Heart left ventricle (tissue), 16 donors: ENCODE results near the gene LAGE3. TPM values are rescaled to one million over a fixed set of nuclear protein-coding genes. Genes with fewer than 3 reads are reported as not detected.

Experiments used
- ATAC-seq, 4 donors: fragments of 200-7000 bp; cut with Tn5 transposase; one replicate each; pipeline ENCODE4 v1.9.1; 2020 to 2022; ENCODE audit warnings: moderate library complexity in 4 of 4, mild to moderate bottlenecking in 3 of 4, moderate number of reproducible peaks in 1 of 4
- DNase-seq, 5 donors: peaks; one replicate each; pipeline ENCODE4 v3.0.0-alpha.2; 2020
- H3K27ac ChIP-seq, 12 donors: fragments of 200-600 bp; sonication (generic) in 4 of 12; one replicate each; pipeline versions ENCODE4 v1.5.0 to v1.8.0; 2016 to 2022; ENCODE audit warnings: mild to moderate bottlenecking in 2 of 12
- H3K27me3 ChIP-seq, 9 donors: fragments of 200-600 bp; sonication (generic) in 2 of 9; one replicate each; pipeline versions ENCODE4 v1.5.1 to v1.8.0; 2016 to 2022; ENCODE audit warnings: mild to moderate bottlenecking in 3 of 9
- H3K36me3 ChIP-seq, 9 donors: fragments of 200-600 bp; sonication (generic) in 2 of 9; one replicate each; pipeline versions ENCODE4 v1.5.0 to v1.8.0; 2018 to 2022; ENCODE audit warnings: mild to moderate bottlenecking in 2 of 9
- H3K4me1 ChIP-seq, 12 donors: fragments of 200-600 bp; sonication (generic) in 4 of 12; one replicate each; pipeline versions ENCODE4 v1.5.0 to v1.8.0; 2016 to 2022; ENCODE audit warnings: mild to moderate bottlenecking in 3 of 12
- H3K4me3 ChIP-seq, 12 donors: fragments of 200-600 bp; sonication (generic) in 4 of 12; one replicate each; pipeline versions ENCODE4 v1.5.0 to v1.8.0; 2017 to 2022; ENCODE audit warnings: mild to moderate bottlenecking in 9 of 12, moderate library complexity in 4 of 12
- H3K9me3 ChIP-seq, 12 donors: fragments of 200-600 bp; sonication (generic) in 4 of 12; one replicate each; pipeline versions ENCODE4 v1.5.0 to v1.8.0; 2016 to 2022; ENCODE audit warnings: mild to moderate bottlenecking in 1 of 12
- POLR2A ChIP-seq, 2 donors: fragments of 450-650 bp; IDR thresholded peaks; one replicate each; pipeline ENCODE4 v1.6.1; 2017; ENCODE audit warnings: antibody characterized with exemption in 2 of 2, mild to moderate bottlenecking in 2 of 2, moderate library complexity in 2 of 2
- whole genome bisulfite sequencing, 4 donors: extraction: QIAGEN DNeasy Blood & Tissue Kit in 2 of 4; methylation state at CpG; one replicate each; pipeline versions ENCODE4 v1.1.5 to v1.1.7; 2013 to 2018; 5-methylcytosine and 5-hydroxymethylcytosine counted together
- intact Hi-C, 10 donors: fragments of 100-400 bp; cut with DNase I; formaldehyde crosslinking; loops; one replicate each; pipeline versions ENCODE4 v1.11.1 to v1.14.2; 2022
- polyA plus RNA-seq, 2 donors: library from polyadenylated mRNA; stranded (reverse); fragments of 200-250 nt; gene quantifications; one replicate each; pipeline ENCODE4 v1.2.3, GENCODE V29; 2013
- total RNA-seq, 9 donors: library from RNA; depleted of rRNA in 2 of 9; stranded (reverse); fragments of >200 nt in 2 of 9; fragmentation: NEBNext Ultra II Directional in 3 of 9; extraction: Animal tissue kit (Norgen Biotek cat#: 25700) in 3 of 9; gene quantifications; one replicate each; pipeline versions ENCODE4 v1.1.0 to v1.2.4, GENCODE V29; 2016 to 2023
- TF ChIP-seq, protein P1 (sequence below), 12 donors: fragments of 200-600 bp; sonication (generic) in 4 of 12; IDR thresholded peaks; one replicate each; pipeline versions ENCODE4 v1.5.0 to v1.8.0; 2018 to 2022; ENCODE audit warnings: antibody characterized with exemption in 12 of 12, mild to moderate bottlenecking in 5 of 12
- donor health status: ischemic (EF 13 %, LVEDD 7.1; RV severe dilation, severe dysfunction).
- donor health status: healthy with polysubstance abuse.
- donor health status: DM: no; HTN: yes; CAD: no.
- donor health status: DM: no; HTN: no; CAD: no.
- donor health status: ischemic (EF 25% LVEDD 6.9; RV normal size, moderate dysfunction).
- donor health status: ischemic (EF 25% LVEDD 5.7; RV mildly dilated, moderate dysfunction).
- donor health status: healthy.
- donor health status: DM: yes; HTN: yes; CAD: no.
- donor health status: ischemic (EF 35%, LVEDD 5.7; RV mildly dilated, moderate dysfunction).
- donor health status: nonischemic (EF 11% LVEDD 7.7; RV severe dilation, severe dysfunction).
- donor health status: DM: yes; HTN: yes; CAD: no.
- donor health status: PGD.
- donor health status: ischemic (EF 29% LVEDD 5.4; RV normal size, mild dysfunction).
- donor health status: nonischemic (EF 23%, LVEDD 6.1; RV moderate dilation, normal function).

The LAGE3 gene
- total and polyA plus RNA-seq, 11 donors, result 15.1 to 26.8 (median 18.9) TPM

DNA sequence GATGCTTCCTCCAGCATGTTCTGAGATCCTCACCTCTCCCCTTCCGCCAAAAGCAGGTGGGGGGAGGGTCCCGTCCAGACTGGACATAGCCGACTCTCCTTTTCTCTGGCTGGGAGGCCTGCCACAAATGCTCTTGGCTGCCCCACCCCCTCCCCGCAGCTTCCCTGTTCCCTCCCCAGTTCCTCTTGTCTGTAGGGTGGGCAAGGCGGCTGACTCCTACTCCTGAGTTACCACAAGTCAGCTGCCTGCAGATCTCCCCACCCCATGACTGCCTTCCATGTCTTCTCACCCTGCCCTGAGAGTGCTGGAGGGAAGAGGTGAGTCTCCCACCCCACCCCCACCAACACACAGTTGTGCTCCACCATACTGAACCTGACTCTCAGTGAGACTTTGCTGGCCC is 47.7 kb downstream of the LAGE3 start:
- Histone ChIP-seq H3K27me3 (no peaks in the 10 kb centered on the region), H3K4me3 (peak overlapping the region in 1 of 12 donors; percentile 16), H3K27ac (peak overlapping the region in 2 of 12 donors; percentile 35 to 84), H3K4me1 (peaks cover 0 to 30% (median 8%) of the 10 kb centered on the region in 12 donors), H3K36me3 (peaks cover 0 to 24% (median 6%) of the 10 kb centered on the region in 9 donors), H3K9me3 (no peaks in the 10 kb centered on the region)
- WGBS, 4 donors, result 65 to 73% (median 67%) methylated on average over 5 of the region's 5 CpGs
- TF ChIP-seq, protein P1, sequence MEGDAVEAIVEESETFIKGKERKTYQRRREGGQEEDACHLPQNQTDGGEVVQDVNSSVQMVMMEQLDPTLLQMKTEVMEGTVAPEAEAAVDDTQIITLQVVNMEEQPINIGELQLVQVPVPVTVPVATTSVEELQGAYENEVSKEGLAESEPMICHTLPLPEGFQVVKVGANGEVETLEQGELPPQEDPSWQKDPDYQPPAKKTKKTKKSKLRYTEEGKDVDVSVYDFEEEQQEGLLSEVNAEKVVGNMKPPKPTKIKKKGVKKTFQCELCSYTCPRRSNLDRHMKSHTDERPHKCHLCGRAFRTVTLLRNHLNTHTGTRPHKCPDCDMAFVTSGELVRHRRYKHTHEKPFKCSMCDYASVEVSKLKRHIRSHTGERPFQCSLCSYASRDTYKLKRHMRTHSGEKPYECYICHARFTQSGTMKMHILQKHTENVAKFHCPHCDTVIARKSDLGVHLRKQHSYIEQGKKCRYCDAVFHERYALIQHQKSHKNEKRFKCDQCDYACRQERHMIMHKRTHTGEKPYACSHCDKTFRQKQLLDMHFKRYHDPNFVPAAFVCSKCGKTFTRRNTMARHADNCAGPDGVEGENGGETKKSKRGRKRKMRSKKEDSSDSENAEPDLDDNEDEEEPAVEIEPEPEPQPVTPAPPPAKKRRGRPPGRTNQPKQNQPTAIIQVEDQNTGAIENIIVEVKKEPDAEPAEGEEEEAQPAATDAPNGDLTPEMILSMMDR (IDR thresholded peaks at IDR 0.05), result no peak
- TF ChIP-seq POLR2A (IDR thresholded peaks at IDR 0.05), result no peak
- DNase-seq, result peak in 3 of 5 donors; percentile 35 to 54 (median 40)
- ATAC-seq, result peak in 1 of 4 donors; percentile 17
- intact Hi-C loops, result loop anchor here in 1 of 10 donors (10.0 kb wide), 1 partner anchor 57 kb away; the partner anchor contains the start of genes EMD and FLNA

DNA sequence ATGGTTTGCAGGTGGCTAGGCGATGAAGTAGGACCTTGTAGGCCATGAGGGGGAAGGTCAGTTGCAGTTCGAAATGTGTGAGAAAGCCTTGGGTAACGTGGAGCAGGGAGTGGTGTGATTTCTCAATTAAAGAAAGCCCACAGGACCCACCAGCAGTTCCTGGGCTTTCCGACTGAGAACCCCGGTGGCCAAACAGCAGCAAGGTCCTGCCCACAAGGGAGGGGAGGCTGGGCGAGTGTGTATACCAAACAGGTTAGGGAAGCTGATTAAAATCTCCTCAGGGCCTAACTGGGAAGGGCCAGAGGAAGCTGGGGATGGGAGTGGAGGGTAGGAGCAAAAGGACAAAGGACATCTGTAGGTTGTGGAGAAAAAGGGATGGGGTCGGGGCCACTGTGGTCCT is 48.2 kb downstream of the LAGE3 start:
- 60 to 70% (median 65%) methylated on average over 7 of the region's 7 CpGs for WGBS, 4 donors
- Histone ChIP-seq H3K27ac (peak overlapping the region in 5 of 12 donors; percentile 10 to 84 (median 39)), H3K36me3 (peaks cover 0 to 24% (median 6%) of the 10 kb centered on the region in 9 donors), H3K27me3 (no peaks in the 10 kb centered on the region), H3K4me3 (peak overlapping the region in 1 of 12 donors; percentile 16), H3K4me1 (peaks cover 0 to 28% (median 7%) of the 10 kb centered on the region in 12 donors), H3K9me3 (no peaks in the 10 kb centered on the region)
- intact Hi-C loops, result loop anchor here in 1 of 10 donors (10.0 kb wide), 1 partner anchor 56 kb away; the partner anchor contains the start of genes EMD and FLNA
- TF ChIP-seq POLR2A (IDR thresholded peaks at IDR 0.05), result no peak
- TF ChIP-seq, protein P1 (IDR thresholded peaks at IDR 0.05), result no peak
- no peak for ATAC-seq
- DNase-seq, result peak in 1 of 5 donors; percentile 16

DNA sequence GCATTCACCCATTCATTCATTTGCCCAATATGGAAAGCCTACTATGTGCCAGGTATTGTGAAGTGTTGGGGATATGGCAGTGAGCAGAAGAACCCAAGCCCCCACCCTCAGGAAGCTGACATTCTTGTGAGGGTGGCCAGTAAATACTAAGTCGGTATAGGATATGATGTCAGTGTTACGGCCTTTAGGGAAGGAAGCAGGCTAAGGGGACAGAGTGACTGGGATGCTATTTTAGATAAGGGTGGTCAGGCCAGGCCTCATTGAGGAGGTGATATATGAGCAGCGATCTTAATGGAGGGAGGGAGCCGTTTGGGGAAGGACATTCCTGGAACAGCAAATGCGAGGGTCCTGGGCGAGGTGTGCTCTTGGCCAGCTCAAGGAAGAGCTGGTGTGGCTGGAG is 48.6 kb downstream of the LAGE3 start:
- H3K36me3 ChIP-seq, result peaks cover 0 to 24% (median 6%) of the 10 kb centered on the region in 9 donors
- peak overlapping the region in 4 of 12 donors; percentile 35 to 84 (median 40) for H3K27ac ChIP-seq
- H3K4me3 ChIP-seq, result peak overlapping the region in 1 of 12 donors; percentile 16
- H3K9me3 ChIP-seq, result no peaks in the 10 kb centered on the region
- WGBS, 4 donors, result 49 to 71% (median 58%) methylated on average over 6 of the region's 6 CpGs
- intact Hi-C loops, result loop anchor here in 1 of 10 donors (10.0 kb wide), 1 partner anchor 56 kb away; the partner anchor contains the start of genes EMD and FLNA
- no peaks in the 10 kb centered on the region for H3K27me3 ChIP-seq
- peaks cover 0 to 28% (median 7%) of the 10 kb centered on the region in 12 donors for H3K4me1 ChIP-seq
- ATAC-seq (peak in 1 of 4 donors; percentile 15), DNase-seq (peak in 1 of 5 donors; percentile 10)
- TF ChIP-seq, protein P1 (IDR thresholded peaks at IDR 0.05), result no peak

DNA sequence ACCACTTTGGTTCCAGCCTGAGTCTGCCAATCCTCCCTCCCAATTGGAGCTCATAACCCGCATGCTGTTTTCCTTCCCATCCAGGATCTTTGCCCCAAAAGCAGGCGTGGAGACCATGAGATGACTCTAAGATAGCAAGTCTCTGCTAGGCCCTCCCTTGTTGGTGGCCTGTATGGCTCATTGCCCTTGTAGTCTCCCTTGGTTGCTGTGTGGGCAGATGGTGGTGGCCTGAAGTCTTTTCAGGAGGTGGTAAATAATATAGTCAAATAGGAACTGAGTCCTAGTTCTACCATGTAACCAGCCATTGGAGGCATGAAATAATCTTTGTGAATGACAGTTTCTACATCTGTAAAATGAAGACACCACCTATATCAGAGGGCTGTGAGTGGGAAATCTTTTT is 49.4 kb downstream of the LAGE3 start:
- Histone ChIP-seq H3K4me1 (peaks cover 0 to 28% (median 7%) of the 10 kb centered on the region in 12 donors), H3K4me3 (peak overlapping the region in 7 of 12 donors; percentile 67 to 98 (median 81)), H3K27ac (peak overlapping the region in 3 of 12 donors; percentile 84 to 90 (median 86)), H3K9me3 (no peaks in the 10 kb centered on the region), H3K27me3 (no peaks in the 10 kb centered on the region), H3K36me3 (peaks cover 0 to 21% (median 6%) of the 10 kb centered on the region in 9 donors)
- ATAC-seq, result no peak
- intact Hi-C loops, result loop anchor here in 2 of 10 donors (2.0 to 10.0 kb wide), 2 partner anchors 55 to 61 kb away; partner anchors contain the start of genes EMD (in 1 of the 2), FLNA (in 1 of the 2) and SLC10A3 (in 1 of the 2)
- no peak for DNase-seq
- TF ChIP-seq, protein P1 (IDR thresholded peaks at IDR 0.05), result no peak
- TF ChIP-seq POLR2A (IDR thresholded peaks at IDR 0.05), result no peak
- WGBS, 4 donors, result 75 to 91% (median 86%) methylated on average over 2 of the region's 2 CpGs
